ENCODE data around the gene LGALS1.
A peak's percentile ranks its signal among the peaks of the same experiment; 100 is the strongest.

LGALS1 gene

DNA sequence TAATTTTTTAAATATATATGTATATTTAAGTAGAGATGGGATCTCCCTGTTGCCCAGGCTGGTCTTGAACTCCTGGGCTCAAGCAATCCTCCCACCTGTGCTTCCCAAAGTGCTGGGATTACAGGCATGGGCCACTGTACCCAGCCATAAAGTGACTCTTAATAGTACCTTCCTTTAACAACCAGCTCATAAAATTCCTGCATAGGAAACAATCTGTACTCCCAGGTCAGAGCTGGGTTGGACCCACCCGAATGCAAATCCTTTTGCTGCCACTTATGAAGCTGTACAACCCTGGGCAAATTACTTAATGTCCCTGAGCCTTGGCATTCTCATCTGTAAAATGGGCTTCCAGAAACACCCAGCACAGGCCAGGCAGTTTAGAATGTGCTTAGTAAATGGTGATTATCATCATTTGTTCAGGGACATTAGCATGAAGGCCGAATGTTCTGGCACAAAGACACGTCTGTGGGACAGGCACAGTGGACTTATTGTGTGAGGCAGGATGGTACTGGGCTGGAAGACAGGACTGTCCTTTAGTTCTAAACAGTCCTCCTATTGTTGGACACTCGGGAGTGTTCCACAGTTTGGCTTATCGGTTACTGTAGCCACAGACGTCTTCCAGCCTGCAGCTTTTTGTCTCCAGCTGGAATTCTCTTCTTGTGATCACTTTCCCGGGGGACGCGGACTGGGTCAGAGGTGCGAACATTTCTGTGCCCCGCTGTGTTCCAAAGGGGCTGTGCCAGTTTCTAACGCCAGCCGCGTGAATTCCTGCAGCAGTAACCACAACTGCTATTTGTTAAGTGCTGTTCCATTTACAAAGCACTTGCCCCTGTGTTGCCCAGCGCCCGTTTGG is 11.0 kb upstream of the LGALS1 start:
- no peak for DNase-seq

DNA sequence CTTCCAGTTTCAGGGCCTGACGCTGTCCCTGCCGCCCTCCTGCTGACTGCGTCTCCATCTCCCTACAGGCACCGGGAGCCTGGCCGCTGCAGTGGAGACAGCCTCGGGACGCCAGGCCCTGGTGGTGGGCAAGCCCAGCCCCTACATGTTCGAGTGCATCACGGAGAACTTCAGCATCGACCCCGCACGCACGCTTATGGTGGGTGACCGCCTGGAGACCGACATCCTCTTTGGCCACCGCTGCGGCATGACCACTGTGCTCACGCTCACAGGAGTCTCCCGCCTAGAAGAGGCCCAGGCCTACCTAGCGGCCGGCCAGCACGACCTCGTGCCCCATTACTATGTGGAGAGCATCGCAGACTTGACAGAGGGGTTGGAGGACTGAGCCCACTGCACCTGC is 9.9 kb upstream of the LGALS1 start:
- DNase-seq, result no peak

DNA sequence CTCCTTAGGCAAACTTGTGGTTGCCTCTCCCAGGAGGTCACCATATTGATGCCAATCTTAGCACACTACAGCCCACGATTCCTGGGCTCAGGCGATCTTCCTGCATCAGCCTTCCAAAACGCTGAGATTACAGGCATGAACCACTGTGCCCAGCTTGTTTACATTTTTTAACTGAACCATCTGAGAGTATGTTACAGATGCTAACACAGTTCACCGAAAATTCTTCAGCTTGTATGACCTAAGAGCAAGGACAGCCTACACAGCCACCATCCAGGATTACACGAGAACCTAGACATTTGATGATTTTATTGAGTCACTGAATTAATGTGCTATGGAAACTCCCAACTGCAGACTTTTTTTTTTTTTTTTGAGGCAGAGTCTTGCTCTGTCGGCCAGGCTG is 5.8 kb upstream of the LGALS1 start:
- DNase-seq, result no peak

DNA sequence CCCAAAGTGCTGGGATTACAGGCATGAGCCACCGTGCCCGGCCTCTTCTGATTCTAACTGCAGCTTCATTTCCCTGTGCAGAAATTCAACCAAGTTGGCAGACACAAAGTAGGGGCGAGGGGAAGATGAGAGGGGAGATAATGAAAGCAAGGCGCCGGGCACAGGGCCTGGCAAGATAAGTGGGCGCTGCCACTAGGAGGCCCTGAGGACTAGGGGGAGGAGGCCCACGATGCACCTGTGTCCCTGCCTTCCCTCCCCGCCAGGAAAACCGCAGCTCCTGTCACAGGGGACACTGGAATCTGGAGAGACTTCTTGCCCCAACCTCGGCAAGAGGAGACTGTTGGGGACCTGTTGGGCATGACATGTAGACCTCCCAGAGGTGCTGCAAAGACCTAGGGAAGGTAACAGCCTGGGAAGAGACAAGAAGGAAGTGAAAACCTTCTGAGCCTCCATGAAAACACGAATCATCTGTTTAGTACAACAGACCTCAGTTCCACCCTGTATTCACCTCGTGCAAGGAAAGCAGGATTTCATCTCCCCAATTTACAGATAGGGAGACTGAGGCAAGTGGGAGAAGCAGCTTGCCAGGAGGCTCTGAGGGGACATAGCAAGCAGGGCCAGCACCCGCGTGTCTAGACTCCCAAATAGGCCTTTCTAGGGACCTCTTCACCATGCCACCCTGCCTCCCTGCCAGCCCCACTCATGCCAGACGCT is 3.1 kb upstream of the LGALS1 start:
- DNase-seq, result no peak

DNA sequence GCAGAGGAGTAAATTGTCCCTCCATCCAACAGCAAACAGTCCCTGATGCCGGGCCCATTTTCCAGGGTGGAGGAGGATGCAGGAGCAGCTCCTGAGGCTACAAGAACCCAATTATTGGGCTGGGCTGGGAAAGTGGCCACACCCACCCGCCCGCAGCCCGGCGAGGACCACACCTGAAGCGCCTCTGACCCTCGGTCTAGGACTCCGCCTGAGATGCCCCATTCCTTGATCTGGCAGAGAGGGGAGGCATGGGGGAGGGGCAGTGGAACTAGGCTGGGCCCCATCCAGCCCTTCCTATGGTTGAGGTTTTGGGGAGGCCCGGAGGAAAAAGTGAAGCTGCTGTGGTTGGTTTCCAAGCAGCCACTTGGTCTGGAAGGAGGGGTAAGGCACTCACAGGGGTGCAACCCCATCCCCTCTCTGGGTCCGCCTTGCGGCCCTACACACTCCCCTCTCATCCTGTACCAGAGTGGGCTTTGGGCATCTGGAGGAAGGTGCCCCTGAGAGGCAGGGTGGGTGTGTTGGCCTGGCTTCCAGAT is 2.4 kb upstream of the LGALS1 start:
- DNase-seq, result no peak

DNA sequence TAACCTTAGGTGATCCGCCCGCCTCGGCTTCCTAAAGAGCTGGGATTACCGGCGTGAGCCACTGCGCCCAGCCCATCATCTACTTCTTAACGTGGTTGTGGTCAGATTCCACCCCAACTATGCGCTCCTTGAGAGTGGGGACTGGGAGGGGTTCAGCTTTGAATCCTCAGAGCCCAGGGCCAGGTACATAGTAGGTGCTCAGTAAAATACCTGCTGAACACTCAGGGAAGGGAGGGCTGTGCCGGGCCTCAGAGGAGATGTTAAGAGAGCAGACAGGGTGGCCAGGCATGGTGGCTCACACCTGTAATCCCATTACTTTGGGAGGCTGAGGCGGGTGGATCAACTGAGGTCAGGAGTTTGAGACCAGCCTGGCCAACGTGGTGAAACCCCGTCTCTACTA is 1.2 kb upstream of the LGALS1 start:
- DNase-seq, result no peak

DNA sequence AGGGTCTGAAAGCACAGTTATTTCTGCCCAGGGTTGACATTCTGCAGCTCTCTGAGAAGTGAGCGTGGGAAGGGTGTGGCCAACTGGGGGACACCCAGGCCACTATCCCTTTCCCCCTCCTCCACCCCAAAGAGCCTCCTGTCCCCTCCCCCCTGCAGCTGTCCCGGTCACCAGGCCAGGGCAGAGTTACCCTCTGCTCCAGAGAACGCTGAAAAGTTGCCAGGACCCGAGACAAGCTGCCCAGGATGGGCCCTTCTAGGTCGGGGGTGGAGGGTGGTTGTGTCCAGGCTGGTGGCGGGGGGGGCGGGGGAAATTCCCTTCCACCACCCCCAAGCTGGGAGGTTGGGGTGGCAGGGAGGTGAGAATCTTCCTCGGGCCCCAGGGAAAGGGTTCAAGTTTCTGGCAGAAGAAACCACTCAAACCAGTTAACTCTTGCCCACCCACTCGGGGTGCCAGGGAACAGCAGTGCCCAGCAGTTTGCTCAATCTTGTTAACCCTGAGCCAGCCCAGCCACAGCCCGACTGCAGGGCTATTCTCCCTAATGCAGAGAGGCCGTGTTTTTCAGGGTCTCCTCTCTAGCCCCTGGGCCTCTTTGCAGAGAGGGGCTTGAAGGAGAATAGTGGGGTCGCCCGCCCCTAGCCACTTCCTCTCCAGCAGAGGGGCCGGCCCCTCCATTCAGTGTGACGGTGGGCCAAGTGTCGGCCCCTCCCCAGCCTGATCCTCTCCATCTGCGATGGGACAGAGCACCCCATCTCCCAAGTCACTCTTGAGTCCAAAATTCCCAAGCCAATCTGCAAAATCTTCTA is 697 bp downstream of the LGALS1 start:
- DNase-seq, result no peak

DNA sequence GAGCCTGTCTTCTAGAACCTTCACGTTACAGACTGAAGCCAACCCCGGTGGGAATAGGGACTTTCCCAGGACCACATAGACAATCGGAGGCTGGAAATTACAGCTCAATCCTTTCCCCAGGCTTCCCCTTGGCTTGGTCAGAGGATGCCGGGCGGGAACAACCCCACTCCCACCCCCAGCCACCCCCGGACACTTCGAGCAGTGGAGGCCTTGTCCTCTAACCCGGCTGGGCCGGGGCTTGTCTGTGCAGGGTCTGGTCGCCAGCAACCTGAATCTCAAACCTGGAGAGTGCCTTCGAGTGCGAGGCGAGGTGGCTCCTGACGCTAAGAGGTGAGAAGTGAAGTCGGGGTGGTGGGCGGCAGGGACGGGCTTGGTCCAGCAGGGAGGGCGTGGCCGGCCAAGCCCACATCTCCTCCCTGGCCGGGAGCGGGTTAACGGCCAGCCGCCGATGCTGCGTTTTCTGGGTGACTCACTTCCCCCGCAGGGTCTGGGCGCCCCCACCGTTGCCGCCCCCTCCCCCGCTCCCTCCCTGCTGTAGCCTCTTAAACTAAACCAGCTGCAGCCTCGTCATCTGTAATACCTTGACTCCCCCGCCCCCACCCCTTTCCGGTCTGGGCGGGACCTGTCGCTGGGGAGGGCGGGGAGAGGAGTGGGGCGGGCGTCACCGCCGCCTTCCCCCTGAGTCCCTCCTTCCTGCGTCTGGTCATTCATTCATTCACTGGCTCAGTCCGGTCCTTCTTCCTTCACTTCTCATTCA is 1.5 kb downstream of the LGALS1 start:
- DNase-seq, result peak; percentile 88

DNA sequence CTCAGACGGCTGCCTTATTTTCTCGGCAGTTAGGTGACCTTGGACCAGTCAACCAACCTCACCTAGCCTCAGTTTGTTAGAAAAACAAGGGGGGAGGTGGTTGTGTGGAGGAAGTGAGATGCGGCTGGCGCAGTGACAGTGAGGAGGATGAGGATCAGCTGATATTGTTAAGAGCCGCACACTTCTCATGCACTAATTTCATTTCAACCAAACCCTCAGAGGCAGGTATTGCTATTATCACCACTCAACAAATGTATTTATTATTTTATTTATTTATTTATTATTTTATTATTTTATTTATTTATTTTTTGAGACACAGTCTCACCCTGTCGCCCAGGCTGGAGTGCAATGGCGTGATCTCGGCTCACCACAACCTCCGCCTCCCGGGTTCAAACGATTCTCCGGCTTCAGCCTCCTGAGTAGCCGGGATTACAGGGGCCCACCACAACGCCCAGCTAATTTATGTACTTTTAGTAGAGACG is 2.1 kb downstream of the LGALS1 start:
- no peak for DNase-seq

DNA sequence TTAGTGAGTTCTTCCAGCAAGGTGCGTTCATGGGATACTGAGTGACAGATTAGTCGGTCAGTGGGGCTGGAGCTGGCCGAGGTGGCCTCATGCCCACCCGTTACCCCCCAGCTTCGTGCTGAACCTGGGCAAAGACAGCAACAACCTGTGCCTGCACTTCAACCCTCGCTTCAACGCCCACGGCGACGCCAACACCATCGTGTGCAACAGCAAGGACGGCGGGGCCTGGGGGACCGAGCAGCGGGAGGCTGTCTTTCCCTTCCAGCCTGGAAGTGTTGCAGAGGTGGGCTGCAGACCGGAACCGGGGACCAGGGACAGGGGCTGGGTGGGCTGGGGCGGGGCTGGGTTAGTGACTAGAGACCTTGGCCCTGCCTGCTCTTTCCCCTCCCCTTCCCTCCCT is 2.9 kb downstream of the LGALS1 start:
- no peak for DNase-seq

DNA sequence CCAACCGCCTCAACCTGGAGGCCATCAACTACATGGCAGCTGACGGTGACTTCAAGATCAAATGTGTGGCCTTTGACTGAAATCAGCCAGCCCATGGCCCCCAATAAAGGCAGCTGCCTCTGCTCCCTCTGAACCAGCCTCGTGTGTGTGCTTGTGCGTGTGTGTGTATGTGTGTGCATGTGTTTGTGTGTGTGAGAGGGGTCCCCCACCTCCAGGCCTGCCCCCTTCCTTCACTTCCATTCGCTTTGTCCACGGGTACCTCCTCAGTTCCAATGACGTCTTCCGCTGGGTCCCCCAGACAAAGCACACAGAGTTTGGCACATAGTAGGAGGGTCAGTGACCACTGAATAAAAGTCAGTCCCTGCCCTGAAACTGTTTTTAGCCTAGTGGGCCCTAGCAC is 4.2 kb downstream of the LGALS1 start:
- DNase-seq, result no peak

DNA sequence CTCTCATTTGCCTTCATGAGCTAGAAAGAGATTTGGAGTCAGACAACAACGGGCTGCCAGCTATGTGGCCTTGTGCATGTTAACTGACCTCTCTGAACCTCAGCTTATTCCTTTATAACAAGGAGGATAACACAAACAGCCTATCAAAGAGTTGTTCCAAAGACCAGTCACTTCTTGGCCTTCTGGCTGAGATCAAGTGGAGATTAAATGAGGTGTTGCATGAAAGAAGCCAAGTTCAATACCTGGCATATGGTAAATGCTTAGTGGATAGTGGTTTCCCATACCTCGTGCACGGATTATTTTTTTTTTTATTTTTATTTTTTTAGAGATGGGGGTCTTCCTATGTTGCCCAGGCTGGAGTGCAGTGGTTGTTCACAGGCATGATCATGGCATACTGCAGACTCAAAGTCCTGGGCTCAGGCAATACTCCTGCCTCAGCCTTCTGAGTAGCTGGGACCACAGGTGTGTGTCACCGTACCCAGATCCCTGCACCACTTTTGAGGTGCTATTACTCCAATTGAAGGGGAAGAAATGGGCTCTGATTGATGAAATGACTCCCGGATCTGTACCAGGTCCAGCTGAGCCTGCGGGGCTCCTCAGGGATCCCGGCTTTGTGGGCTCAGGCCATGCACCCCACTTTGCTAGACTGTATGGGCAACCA is 4.9 kb downstream of the LGALS1 start:
- no peak for DNase-seq

DNA sequence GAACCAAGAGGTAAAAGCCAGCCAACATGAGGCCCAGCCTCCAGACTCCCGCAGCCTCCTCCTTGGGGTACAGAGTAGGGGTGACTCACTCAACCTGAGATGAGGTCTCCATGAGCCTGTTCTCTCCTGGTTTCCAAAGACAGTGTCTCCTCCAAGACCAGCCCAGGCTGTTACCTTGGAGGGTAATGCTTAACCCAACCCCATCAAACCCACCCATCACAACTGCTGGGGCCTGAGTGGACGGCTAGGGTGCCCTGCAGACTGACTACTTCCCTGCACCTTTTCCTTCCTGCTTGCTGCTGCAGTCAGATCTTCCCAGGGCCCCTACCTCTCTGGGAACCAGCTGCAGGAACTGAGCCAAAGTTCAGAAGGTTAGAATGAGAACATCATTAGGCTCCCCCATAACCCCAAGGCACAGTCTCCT is 5.6 kb downstream of the LGALS1 start:
- DNase-seq, result no peak

DNA sequence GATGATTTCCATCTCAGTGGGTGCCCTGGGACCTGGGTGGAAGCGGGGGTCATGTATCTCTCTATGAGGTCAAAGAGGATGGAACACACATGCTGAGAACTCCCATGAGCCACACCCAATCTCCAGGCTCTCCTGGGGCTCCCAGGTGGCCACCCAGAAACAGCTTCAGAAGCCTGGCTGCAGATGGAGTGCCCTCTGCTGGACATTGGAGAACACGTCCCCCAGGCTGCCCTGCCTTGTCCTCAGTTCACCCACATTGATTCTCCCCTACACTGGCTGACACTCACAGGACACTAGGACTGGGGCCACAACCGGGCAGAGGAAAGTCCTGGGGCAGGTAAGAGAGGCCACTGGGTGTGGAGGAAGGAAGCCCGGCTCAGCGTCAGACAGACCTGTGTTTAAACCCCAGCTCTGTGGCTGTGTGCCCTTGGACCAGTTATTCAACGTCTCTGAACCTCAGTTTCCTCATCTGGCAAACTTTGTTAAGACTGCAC is 6.2 kb downstream of the LGALS1 start:
- DNase-seq, result peak; percentile 81

DNA sequence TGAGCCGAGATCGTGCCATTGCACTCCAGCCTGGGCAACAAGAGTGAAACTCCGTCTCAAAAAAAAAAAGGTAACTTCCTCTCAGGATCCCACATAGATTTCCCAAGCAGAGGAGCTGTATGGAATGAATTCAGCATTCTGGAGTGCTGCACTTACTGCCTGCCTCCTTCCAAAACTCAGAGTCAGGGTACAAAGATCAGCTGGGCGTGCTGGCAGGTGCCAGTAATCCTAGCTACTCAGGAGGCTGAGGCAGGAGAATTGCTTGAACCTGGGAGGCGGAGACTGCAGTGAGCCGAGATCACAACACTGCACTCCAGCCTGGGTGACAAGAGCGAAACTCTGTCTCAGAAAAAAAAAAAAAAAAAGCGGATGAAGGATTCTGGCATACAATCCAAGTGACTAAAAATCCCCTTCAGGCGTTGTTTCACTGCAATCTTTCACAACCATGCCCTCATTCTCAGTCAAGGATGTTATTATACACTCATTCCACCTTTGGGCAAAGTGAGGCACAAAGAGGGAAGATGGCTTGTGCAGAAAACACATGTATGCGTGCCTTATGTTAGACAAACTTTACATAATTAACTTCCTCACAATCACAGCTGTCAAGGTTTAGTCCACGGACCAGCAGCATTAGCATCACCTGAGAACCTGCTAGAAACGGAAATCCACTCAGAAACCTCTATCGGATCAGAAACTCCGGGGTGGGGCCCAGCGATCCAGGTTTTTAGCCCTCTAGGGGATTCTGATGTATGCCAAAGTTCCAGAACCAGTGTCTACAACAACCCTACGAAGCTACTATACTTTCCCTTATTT is 9.6 kb downstream of the LGALS1 start:
- DNase-seq, result no peak

DNA sequence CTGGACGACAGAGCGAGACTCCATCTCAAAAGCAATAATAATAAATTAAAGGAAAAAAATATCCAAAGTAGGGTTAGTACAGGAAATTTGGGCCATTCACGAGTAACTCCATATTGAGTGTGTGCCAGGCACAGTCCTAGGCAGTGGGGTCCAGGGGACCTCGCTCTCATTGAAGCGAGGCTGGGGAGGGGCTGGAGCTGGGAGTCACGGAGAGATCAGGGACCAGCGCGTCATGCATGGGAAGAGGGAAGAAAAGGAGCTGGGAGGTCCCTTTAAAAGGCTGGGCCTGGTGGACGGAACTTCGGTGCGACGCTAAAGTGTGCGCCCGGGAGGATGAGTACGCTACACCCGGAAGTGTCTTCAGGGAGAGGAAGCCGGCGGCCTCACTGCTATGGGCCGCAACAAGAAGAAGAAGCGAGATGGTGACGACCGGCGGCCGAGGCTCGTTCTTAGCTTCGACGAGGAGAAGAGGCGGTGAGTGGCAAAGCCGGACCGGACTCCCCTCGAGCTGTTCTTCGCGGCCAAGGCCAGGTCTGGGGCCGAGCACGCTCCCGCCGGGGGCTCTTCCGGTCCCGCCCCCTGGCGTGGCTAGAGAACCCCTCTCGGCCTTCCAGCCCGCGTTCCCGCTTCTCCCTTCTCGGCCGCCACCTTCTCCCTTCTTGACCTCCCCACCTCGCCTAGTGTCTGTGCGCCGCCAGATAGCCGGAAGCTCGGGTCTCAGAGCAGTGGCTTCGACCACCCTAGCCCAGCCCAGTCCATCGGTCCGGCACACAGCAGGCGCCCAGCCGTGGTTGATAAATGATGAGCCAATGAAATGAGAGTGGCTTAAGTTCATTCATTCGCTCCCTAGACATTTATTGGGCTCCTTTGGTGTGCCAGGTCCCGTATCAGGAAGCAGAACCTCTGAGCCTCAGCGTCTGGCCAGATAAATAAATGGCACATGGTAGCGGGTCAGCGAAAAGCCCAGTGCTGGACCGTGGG is 10.9 kb downstream of the LGALS1 start, which contains the start of gene NOL12:
NOL12 (plus strand) TSS at position 342 of the 981 bp plus-strand sequence; CDS start at position 392, 50 bp downstream.
- DNase-seq, result peak; percentile 98

DNA sequence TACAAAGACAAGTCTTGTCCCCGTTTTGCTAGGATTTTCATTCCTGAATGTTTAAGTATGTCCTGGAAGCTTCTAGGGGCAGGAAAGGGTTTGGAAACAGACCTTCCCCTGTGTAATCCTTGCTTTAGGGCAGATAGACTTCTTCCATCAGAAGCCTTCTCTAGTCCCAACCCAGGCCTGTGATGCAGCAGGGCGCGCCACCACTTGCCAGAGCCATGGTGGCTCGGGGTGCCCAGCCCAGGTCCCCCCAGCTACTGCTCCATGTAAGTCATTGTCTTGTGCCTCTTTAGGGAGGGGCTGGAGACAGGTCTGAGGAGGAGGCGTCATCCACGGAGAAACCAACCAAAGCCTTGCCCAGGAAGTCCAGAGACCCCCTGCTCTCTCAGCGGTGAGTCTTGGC is 15.0 kb downstream of the LGALS1 start:
- DNase-seq, result no peak

DNA sequence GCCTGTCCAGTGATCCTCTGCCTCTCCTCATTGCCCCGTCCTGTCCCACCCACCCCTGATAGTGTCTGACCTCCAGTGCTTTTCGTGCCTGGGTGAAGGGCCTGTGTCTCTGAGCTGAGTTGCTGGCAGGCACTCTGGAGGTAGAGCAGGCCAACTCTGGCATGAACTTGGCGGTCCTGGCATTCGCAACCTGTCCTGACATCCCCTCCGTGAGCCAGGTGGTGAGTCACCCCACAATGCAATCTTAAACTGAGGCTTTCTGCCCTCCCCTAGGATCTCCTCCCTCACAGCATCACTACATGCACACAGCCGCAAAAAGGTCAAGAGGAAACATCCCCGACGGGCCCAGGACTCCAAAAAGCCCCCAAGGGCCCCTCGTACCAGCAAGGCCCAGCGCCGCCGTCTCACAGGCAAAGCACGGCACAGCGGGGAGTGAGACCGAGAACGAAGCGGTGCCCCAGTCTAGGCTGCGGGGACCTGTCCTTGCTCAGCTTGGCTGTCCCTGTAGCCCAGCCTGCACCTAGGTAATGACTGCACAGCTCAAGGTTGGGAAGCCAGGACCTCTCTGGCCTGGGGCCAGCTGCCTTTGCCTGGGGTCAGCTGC is 15.6 kb downstream of the LGALS1 start:
- no peak for DNase-seq

Data from eye (tissue), 1 donor.